ENCODE measurements around the gene NBPF8.
"Not testable (repeated sequence)": the region's sequence is repeated elsewhere in the genome, so short reads cannot be mapped to it uniquely, and the experiment has no call there.

Gene NBPF8

GRCh38 chr1:120414911-120415480, at the start of gene NBPF8:
NBPF8 (plus strand) TSS chr1:120415035; CDS start chr1:120436523, 21,488 bp downstream.
- POLR2A ChIA-PET, CTCF ChIA-PET: not testable (repeated sequence)

DNA sequence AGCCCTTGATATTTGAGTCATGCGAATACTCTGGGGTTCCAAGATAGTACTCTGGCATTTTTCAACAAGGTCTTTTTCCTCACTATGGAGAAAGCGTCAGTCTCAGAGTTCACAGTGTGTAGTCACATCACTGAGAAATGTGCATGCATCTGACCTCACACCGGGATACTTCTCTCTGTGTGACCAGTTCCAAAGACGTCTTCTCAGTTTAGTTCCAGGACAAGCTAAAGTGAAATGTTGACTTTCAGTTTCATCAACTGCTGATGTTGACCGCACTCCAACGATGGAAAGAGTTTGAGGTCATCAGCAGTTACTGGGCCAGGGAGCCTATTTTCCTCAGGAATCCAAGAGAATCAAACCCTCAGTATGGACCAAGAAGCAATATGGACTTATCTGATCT, 47.1 kb upstream of the NBPF8 start:
- POLR2A ChIA-PET; DNase-seq (ENCODE audit: extremely low spot score); CTCF ChIA-PET: not testable (repeated sequence)

More at GRCh38 chr1:120414911-120415480, at the start of gene NBPF8:
- not testable (repeated sequence) for DNase-seq (ENCODE audit: extremely low spot score)

GRCh38 chr1:120386651-120387050, 28.2 kb upstream of the NBPF8 start:
- POLR2A ChIA-PET; CTCF ChIA-PET; DNase-seq (ENCODE audit: extremely low spot score): not testable (repeated sequence)

DNA sequence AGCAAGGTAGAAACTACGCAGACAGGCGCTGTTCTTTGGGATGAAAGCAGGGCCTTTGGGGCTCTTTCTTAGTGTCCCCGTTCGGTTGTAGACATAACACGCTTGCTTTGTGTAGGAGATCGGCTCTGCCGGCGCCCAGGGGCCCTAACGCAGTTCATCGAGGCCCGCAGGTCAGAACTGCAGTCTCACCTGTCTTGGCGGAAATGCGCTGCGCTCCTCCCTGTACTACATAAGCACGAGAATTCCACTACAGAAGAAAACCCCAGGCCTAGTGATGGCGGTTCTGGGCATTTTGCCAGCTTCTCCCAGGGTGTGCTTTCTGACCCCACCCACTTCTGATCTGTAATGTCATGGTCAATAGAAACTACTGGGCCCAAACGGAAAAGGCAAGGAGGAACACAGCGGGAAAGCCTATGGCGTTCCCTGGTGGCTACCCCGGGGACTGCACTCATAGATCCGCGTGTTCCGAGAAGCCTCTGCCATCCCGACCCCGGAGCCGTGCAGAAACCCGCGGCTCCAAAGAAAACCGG, 26.2 kb upstream of the NBPF8 start:
- DNase-seq (ENCODE audit: extremely low spot score); CTCF ChIA-PET; POLR2A ChIA-PET: not testable (repeated sequence)

DNA sequence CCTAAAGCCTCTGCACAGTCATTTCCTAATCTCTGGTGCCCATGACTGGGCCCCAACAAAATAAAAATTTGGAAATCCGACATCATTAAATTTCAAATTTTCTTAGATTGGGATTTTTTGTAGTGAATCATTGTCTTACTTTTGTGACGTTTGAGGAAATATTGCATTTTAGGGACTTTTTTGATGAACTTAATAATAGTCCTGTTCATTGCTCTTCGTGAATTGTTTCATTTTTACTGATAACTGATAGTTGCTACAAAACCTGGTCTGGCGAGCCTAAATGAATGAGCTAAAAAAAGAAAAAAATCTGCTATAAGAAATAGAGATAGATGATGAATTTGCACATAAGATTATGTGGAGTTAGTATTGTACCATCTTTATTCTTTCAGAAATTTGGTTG, 23.5 kb upstream of the NBPF8 start:
- DNase-seq (ENCODE audit: extremely low spot score); CTCF ChIA-PET; POLR2A ChIA-PET: not testable (repeated sequence)

DNA sequence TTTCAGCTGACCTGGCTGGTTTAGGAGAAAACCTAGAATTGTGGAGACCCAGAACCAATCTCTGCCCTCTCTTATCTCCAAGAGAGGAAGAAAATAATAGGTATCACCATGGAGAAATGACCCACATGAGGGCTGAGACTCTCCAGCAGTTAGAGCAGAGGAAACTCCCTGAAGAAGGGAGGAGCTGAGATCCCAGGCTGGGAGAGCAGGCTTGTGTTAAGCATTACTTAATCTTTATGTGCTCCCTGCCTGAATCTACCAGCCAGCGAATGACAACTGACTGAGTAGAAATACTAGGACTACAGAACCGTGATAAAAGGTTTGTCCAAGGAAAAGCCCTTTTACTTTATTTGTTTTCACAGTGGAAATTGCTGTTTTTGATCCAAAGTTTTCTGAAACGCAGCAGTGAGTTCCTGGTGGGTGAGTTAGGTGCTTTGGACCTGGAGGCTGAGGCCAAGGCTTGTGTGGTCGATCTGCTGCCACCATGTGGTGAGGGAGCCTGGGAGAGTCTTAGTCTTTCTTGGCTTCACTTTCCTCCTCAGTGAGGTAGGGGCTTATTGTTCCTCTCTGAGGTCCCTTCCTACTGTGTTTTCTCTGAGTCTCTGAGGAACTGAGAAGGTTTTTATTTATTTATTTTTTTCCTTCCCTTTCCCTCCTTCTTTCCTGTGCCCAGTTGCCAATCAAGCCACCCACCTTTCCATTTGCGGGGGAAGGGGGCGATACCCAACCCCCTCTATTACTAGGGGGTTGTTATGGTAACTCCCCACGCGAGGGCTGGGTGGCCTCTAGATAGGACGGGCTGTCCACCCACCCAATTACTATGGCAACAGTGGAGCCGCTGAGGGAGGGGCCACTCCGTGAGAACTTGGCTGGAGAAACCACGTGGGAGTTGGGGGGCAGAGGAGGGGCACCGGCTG, 21.3 kb upstream of the NBPF8 start:
- DNase-seq (ENCODE audit: extremely low spot score); POLR2A ChIA-PET: not testable (repeated sequence)

DNA sequence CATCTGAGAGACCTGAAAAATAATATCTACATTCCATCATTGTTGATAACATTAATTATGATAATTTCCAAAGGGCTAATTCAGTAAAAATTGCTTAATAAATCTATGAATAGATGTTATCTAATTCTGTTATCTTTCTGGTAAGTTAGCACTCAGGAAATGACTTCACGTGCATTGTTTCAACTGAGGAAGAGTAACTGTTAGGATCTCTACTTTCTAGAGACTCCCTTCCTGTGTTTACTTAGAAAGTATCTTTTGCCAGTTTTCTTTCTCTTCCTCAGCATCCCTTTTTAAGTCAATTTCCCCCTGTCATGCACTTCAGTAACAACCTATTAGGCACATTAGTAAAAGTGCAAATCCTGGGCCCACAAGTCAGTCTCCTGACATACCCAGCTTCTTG, 9.5 kb upstream of the NBPF8 start:
- POLR2A ChIA-PET; DNase-seq (ENCODE audit: extremely low spot score); CTCF ChIA-PET: not testable (repeated sequence)

More for the DNA sequence above, 21.3 kb upstream of the NBPF8 start:
- CTCF ChIA-PET, result not testable (repeated sequence)

- DNase-seq (ENCODE audit: extremely low spot score); POLR2A ChIA-PET; CTCF ChIA-PET: not testable (repeated sequence)
Measured at GRCh38 chr1:120414451-120414850, 384 bp upstream of the NBPF8 start.

DNA sequence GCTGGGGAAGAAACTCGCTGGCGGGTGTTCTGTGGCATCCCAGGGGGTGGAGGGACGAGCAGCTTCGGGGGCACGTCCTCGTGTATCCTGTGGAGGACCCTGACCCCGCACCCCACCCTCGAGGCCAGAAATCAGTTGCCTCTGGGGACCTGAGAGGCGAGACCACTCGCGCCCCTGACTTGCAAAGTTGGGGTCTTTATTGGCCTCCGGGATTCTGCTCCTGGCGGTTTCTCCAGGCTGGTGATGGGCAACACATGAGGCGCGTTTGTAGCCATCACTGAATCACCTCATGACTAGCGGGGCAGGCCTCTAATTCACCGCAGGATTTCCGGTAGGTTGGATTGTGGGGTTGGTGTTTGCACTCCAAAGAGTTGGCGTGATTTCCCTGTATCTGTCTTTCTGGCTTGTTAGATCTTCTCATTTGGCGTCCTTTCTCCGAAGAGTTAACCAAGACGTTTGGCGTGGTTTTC, 692 bp downstream of the NBPF8 start:
- DNase-seq (ENCODE audit: extremely low spot score); POLR2A ChIA-PET; CTCF ChIA-PET: not testable (repeated sequence)

DNA sequence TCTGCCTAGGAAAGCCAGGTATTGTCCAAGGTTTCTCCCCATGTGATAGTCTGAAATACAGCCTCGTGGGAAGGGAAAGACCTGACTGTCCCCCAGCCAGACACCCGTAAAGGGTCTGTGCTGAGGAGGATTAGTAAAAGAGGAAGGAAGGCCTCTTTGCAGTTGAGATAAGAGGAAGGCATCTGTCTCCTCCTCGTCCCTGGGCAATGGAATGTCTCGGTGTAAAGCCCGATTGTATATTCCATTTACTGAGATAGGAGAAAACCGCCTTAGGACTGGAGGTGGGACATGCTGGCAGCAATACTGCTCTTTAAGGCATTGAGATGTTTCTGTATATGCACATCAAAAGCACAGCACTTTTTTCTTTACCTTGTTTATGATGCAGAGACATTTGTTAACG, 10.2 kb downstream of the NBPF8 start:
- CTCF ChIA-PET; DNase-seq (ENCODE audit: extremely low spot score); POLR2A ChIA-PET: not testable (repeated sequence)

- DNase-seq (ENCODE audit: extremely low spot score); CTCF ChIA-PET: not testable (repeated sequence)
Measured at GRCh38 chr1:120431626-120432025, 16.8 kb downstream of the NBPF8 start.

DNA sequence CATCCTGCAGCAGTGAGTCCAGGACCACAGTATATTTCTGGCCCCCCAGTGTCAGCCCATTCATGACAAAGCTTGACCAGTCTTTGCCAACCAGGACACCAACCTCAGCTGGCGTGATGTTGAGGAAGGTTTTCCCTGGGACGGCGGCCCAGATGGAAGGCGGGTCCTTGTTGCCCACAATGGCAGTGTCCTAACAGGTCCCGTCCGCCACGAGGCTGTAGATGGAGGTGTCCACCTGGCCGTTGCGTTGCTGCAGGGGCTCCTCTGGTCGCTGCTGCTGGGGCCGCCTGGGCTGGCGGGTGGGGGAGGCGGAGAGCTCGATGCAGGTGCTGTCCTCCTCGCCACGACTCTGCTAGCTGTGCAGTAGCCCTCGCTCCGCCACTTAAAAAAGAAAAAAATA, 19.0 kb downstream of the NBPF8 start:
- POLR2A ChIA-PET, CTCF ChIA-PET: not testable (repeated sequence)

More at GRCh38 chr1:120431626-120432025, 16.8 kb downstream of the NBPF8 start:
- POLR2A ChIA-PET, result not testable (repeated sequence)

GRCh38 chr1:120449124-120449523, 34.3 kb downstream of the NBPF8 start:
- CTCF ChIA-PET; POLR2A ChIA-PET; DNase-seq (ENCODE audit: extremely low spot score): not testable (repeated sequence)

More for the DNA sequence above, 19.0 kb downstream of the NBPF8 start:
- DNase-seq (ENCODE audit: extremely low spot score), result not testable (repeated sequence)

Measured in GM10248 (cell line).